A549 treated with ZK216348 at 1 μM for 4 hours (cell line): ENCODE data around the gene C17orf113. TPM values are rescaled to one million over a fixed set of nuclear protein-coding genes. Genes with fewer than 3 reads are reported as not detected.

ENCODE experiments used
- total RNA-seq: library from RNA; stranded (reverse); fragments of 200-300 nt; extraction: Qiagen RNA extraction; gene quantifications from 5 replicates; pipeline ENCODE4 v1.2.3, GENCODE V29; 2022; ENCODE audit warnings: low read depth

C17orf113 gene
- total RNA-seq: 0.40 to 1.2 TPM (median 0.76 TPM) in 5 replicates

GRCh38 chr17:42050393-42051012 is at the start of gene C17orf113:
Gene C17orf113 (minus strand): TSS chr17:42050601. CDS start chr17:42043376, 7,225 bp downstream.

DNA sequence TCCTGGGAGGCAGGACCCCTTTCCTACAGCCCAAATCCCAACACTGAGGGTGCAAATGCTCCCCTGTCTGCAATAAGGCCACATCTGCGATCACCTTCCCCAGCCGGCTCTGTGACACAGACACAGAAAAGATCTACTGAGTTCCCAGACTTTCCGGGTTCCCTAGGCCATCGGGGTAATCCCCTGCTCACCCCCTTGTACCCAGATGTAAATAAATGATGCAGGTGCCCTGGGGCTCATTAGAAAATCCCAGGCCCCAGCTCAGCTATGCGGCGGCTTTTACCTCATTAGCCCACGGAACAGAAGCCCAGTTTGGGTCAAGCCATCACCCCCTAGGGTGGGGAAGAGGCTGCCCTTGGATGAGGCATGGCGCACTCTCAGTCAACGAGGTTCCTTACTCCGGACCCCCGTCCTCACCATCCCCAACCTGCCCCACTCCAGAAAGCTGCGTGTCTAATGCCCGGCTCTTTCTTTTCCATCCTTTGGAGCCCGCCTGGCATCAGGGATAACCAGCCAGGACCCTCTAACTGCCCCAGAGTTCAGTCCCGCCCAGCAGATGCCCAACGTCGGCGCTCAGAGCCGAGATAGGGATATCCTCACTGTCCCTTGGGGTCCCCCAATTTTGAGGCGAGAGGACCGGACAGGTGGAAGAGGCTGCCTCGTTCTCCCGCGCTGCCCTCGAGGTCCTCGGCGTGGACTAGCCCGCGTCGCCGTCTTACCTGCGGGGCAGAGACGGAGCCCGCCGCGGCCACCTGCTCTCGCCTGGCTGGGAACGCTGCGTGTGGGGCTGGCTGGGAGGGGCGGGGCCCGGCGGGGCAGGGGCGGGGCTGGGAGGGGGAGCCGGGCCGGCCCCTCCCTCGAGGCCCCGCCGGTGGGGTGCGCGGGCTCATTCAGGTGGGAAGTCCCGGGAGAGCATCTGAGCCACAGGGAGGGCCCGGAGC is 47.6 kb upstream of the C17orf113 start, which contains the start of gene ZNF385C:
Gene ZNF385C, minus strand, starts transcription at position 783 of the 941 bp plus-strand sequence. CDS start 35,417 bp downstream, outside the sequence.

GRCh38 chr17:42019509-42020404 is 30.6 kb downstream of the C17orf113 start, which contains the start of gene NKIRAS2:
Gene NKIRAS2 (plus strand): TSS chr17:42020090. CDS start chr17:42021578, 1,488 bp downstream.

GRCh38 chr17:42016941-42017865 is 33.2 kb downstream of the C17orf113 start, which contains the start of gene DNAJC7:
Gene DNAJC7 (minus strand): TSS chr17:42017439. CDS start chr17:42017416, 23 bp downstream.

Other genes starting within 250 kb of the C17orf113 start
- gene P3H4, start 238.7 kb downstream of the C17orf113 start, total RNA-seq: 23.0 to 39.6 TPM (median 35.6 TPM) in 5 replicates
- gene FKBP10, start 237.6 kb downstream of the C17orf113 start, total RNA-seq: 70.3 to 122 TPM (median 105 TPM) in 5 replicates
- 105 to 121 TPM (median 107 TPM) in 5 replicates for gene NT5C3B, start 214.4 kb downstream of the C17orf113 start, total RNA-seq
- 0.07 to 0.19 TPM (median 0.14 TPM) in 3 of 5 replicates, not detected in the others for gene KLHL10, start 212.8 kb downstream of the C17orf113 start, total RNA-seq
- 1.9 to 4.3 TPM (median 2.5 TPM) in 5 replicates for gene KLHL11, start 185.2 kb downstream of the C17orf113 start, total RNA-seq
- 248 to 316 TPM (median 287 TPM) in 5 replicates for gene ACLY, start 131.7 kb downstream of the C17orf113 start, total RNA-seq
- 1.2 to 2.0 TPM (median 1.5 TPM) in 5 replicates for gene ODAD4, start 120.0 kb downstream of the C17orf113 start, total RNA-seq
- 53.6 to 76.8 TPM (median 69.5 TPM) in 5 replicates for gene CNP, start 83.8 kb downstream of the C17orf113 start, total RNA-seq
- gene DNAJC7, start 33.2 kb downstream of the C17orf113 start, total RNA-seq: 116 to 138 TPM (median 126 TPM) in 5 replicates
- 40.2 to 49.3 TPM (median 45.6 TPM) in 5 replicates for gene NKIRAS2, start 30.5 kb downstream of the C17orf113 start, total RNA-seq
- 0.19 to 0.44 TPM (median 0.22 TPM) in 4 of 5 replicates, not detected in the other for gene ZNF385C, start 47.9 kb upstream of the C17orf113 start, total RNA-seq
- 0.40 to 0.70 TPM (median 0.46 TPM) in 5 replicates for gene DHX58, start 62.1 kb upstream of the C17orf113 start, total RNA-seq
- gene KAT2A, start 70.8 kb upstream of the C17orf113 start, total RNA-seq: 31.8 to 56.4 TPM (median 52.0 TPM) in 5 replicates
- not detected in 5 replicates for gene HSPB9, start 72.2 kb upstream of the C17orf113 start, total RNA-seq
- gene RAB5C, start 104.4 kb upstream of the C17orf113 start, total RNA-seq: 198 to 273 TPM (median 264 TPM) in 5 replicates
- gene KCNH4, start 130.5 kb upstream of the C17orf113 start, total RNA-seq: 0.18 to 0.48 TPM (median 0.33 TPM) in 5 replicates
- 0.55 TPM in 1 of 5 replicates, not detected in the others for gene HCRT, start 134.9 kb upstream of the C17orf113 start, total RNA-seq
- 11.9 to 22.4 TPM (median 20.1 TPM) in 5 replicates for gene GHDC, start 143.9 kb upstream of the C17orf113 start, total RNA-seq
- gene STAT5B, start 225.8 kb upstream of the C17orf113 start, total RNA-seq: 22.4 to 32.5 TPM (median 29.7 TPM) in 5 replicates
- gene STAT5A, start 237.9 kb upstream of the C17orf113 start, total RNA-seq: 4.4 to 7.2 TPM (median 5.7 TPM) in 5 replicates